GM18526 (cell line): ENCODE results near the gene UFM1.

Experiments
- POLR2A ChIP-seq: IDR thresholded peaks from 3 replicates; pipeline ENCODE4 v1.6.1; 2011; ENCODE audit not compliant: insufficient read length; ENCODE audit errors: extremely low read depth

The UFM1 gene

DNA sequence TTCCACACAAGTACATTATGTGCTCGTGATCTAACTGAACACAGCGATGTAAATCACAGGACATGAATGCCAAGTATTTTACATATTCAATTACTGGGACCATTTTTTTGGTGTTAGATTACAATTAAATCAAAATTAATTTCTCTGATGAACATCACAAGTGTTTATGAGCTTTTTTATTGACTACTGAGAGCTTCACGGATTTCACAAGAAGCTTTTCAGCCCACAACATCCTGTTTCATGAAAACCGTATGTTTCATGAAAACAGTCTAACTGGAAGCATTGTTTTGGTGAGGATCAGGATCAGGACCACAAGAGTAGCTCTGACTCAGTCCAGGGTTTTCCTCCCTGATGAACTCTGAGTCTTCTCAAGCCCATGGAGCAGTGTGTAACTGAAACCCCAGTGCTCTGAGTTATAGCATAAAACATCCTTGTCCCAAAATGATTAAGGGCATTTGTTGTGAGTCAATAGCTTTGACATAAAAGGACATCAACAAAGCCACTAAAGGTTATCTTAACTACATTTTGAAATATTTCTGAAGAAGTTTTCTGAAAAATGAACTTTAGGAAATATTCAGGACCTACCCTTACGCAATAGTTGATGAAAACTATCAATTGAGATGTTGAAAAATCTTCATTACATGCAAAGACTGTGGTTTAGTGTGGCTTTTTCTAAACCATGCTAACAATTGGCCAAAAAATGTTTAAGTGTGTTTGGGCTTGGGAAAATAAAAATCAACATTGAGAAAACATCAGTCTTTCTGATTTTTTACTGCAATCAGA is 49.3 kb downstream of the UFM1 start:
- no peak for TF ChIP-seq POLR2A

- no peak for TF ChIP-seq POLR2A
Measured at GRCh38 chr13:38399535-38399934, 49.9 kb downstream of the UFM1 start.

GRCh38 chr13:38401276-38401675 is 51.6 kb downstream of the UFM1 start:
- TF ChIP-seq POLR2A, result no peak

- TF ChIP-seq POLR2A, result no peak
Measured at GRCh38 chr13:38405216-38405615, 55.6 kb downstream of the UFM1 start.

DNA sequence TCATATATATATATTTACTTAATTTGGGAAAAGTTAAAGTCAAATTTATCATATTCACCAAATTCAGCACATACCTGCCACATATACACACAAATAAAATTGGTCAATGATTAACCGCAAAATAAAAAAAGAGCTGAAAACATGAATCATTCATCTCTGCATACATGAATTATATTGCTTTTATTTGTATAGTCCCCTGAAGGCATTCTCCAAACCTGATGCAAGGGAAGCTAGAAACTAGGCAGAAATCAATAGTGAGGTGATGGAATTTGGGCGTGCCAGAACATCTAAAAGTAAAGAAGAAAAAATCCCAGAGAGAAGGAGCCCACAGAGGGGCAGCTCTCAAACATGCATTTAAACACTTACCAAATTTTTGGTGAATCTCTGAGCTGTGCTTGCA is 60.1 kb downstream of the UFM1 start:
- TF ChIP-seq POLR2A, result no peak

DNA sequence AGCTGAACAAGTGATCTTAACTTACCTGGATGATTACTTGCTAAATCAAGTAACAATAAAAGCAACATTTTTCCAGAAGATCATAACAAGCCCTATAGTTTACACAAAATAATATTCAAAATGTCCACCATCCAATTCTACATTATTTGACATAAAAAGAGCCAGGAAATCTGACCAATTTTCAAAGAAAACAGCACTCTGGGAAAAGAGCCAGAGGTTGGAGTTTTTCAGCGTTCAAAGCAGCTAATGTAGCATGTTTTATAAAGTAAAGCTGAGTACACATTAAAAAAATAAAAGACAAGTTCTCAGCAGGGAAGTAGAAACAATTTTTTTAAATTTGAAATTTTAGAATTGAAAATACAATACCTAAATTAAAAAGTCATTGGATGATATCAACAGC is 62.6 kb downstream of the UFM1 start:
- no peak for TF ChIP-seq POLR2A
